ENCODE results near the gene CRADD. TPM values are rescaled to one million over a fixed set of nuclear protein-coding genes. Genes with fewer than 3 reads are reported as not detected.
A peak's percentile ranks its signal among the peaks of the same experiment; 100 is the strongest.
"Not testable (repeated sequence)": the region's sequence is repeated elsewhere in the genome, so short reads cannot be mapped to it uniquely, and the experiment has no call there.

Gene CRADD
- total RNA-seq, 1 experiment from 2014 or later, result 39.0 TPM

DNA sequence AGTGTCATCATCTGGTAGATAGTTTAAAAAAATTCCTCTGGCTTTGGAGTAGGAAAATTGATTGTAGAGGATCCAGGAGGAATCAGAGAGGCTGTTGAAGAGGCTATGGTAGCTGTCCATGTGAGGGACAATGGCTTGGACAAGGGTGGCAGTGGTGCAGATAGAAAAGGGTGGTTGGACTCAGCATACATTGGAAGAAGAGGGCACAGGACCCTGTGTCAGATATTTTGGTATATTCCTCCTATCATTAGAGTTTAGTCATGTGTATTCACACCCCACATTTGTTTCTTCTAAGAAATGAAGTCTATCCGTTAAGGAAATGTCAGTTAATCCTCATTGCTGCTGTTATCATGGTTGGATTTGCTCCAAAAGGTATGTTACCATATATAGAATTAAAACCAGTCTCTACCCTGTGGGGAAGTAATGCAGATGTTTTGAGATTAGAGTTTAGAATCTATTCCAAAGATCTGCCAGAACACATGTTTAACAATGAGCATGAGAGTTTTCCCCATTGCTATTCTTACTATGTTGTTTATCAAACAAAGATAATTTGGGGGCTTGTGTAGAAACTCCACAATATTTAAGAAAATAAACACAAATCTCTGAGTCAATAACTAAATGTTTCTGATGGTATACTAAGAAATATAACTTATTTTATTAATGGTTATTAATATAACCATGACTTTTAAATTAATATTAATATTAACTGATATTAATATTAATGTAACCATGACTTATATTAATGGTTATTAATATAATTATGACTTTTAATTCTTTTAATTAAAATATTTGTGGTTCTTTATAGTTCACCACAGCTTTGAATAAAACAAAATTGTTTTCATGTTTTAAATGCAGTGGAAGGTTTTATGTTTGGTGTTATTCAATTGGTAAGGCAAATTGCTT, 80.9 kb downstream of the CRADD start:
- no peak for DNase-seq (ENCODE audit: low spot score)

DNA sequence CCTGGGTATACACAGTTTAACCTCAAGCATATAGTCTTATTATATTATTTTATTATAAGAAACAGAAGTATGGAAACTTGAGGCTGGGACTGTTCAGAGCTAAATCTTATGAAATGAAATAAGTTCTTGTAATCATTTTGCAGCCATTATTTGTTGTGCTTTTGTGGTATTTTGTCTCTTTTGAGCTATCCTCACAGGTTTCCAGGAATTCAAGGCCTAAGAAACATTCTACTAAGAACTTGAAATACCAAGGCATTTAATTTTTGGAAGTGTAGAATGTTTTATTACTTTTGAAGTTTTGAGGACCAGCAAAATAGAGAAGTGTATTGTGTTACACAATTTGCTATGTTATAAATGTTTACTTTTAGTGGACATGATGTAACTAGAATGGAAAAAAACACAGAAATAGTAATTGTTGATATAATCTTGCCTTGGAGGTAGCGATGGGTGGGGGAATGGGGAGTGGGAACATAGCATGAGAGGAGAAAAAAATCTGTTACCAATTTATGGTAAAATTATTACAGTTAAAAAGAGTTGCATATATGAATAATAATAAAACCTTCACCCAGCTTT, 81.7 kb downstream of the CRADD start:
- no peak for DNase-seq (ENCODE audit: low spot score)

DNA sequence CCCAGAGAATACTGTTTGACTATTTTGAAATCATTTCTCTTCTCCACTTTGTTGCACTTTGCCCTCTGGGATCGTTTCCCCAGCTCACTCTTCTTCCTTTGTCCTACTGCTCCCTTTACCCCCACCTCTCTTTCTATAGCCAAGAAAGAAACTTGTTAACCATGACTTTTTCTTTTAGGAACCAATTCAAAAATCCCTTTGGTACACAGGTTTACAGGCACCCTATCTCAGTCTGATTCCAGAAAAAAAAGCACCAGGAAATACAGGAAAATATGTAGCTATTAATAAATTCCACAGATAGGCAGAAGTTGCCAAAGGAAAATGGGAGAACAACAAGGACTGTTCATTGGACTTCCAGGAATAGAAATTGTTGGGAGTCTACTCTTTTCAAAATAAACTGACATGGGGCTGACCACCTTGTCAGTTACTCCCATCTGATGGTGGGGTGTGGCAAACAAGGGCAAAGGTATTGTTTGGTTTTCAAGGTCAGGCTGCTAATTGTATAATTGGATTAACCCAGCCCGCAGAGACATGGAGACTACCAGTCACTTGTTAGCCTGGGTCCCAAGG, 82.4 kb downstream of the CRADD start:
- no peak for DNase-seq (ENCODE audit: low spot score)

DNA sequence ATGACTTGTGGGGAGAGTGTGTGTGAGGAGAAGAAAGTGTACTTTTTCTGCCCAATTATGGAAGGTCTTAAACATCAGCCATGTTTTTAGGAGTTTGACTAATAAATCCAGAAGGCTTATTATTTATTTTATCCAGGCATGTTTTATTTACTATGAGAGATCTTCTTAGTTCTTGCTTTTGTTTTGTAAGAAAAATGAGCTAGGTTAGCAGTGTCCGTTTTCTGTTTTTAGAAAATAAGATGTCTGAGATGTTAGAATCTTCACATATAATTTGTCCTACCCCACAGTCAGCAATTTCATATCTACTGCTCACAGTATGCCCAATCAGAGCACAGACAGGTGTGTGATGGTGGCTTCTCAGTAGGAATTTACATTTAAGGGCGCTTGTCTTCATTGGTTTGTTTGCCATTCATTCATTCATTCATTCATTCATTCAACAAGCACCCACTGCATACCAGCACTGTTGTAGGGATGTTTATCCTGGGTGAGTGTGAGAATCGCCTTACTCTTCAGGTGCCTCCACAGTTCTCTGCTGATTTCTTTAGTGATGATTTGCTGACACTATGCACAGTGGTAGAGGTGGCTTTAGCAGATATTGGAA, 83.2 kb downstream of the CRADD start:
- no peak for DNase-seq (ENCODE audit: low spot score)

DNA sequence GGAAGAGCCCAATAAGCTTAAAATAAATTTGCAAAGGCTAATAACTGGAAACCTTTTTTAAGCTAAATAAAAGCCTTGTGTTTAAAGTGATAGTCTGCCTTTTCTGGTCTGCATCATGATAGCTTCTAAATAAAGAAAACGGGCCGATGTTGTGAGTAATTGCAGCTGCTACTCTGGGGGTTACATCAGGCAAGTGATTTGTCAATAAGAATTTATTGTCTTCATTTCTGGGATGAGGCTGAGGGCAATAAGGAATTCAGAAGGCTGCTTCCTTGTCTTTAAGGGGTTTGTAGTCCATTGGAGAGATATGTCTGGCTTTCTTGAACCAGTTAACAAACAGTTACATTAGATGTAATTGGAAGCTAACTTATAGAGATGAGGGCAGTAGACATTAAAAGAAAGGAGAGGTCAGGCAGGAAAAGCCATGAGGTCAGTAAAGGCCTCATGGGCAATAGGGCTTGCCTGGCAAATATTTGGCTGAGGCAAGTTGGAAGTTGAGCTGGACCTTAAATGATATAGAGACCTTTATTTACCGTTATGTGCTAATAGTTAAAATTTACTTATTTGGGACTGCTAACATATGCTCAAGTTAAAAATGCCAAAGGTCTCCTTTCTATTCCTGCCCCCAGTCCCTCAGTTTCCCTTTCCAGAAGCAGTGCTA, 85.0 kb downstream of the CRADD start:
- no peak for DNase-seq (ENCODE audit: low spot score)

DNA sequence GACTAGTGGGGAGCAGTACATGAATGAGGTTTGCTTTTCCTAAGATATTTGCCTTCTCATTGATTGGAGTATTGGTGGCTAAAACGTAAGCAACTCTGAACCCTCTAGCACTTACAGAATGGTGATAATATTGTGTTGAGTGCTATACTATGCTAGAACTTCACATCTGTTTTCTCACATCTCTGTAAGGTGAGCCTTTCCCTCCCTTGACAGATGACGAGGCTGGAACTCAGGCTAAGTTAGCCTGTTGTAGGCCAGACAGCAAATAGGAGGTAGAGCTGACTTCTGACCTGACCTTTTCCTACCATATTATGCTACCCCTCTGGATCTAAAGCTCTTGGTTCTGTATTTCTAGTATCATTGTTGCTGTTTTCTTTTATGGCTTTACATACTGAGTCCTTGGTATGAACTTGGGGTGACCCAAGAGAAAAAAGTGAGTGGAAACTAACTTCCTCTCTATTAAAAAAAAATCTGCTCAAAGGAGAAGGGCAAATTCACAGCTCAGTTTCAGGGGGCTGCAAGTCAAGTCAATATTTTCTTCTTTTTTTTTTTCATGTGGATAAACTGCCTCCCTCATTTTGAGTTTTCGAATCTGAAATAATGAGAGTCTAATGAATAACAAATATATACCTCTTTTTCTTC, 85.9 kb downstream of the CRADD start:
- no peak for DNase-seq (ENCODE audit: low spot score)

DNA sequence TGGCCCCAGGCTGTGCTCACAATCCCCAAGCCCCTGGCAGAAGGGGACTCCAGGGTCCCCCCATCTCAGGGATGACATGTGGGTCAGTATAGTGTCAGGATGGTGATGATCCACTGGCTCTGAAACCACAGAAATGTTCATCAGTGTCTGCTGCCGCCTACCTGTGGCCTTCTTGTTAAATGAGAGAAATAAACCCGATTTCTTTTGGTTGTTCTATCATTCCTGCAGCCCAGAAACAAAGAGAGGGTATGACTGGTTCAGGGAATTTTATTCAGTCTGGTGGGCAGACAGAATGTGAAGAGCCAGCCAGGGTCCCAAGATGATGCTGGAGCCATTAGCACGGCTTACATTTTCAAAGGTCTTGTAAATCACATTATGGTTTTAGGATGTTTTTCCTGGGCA, 86.6 kb downstream of the CRADD start:
- DNase-seq (ENCODE audit: low spot score), result no peak

DNA sequence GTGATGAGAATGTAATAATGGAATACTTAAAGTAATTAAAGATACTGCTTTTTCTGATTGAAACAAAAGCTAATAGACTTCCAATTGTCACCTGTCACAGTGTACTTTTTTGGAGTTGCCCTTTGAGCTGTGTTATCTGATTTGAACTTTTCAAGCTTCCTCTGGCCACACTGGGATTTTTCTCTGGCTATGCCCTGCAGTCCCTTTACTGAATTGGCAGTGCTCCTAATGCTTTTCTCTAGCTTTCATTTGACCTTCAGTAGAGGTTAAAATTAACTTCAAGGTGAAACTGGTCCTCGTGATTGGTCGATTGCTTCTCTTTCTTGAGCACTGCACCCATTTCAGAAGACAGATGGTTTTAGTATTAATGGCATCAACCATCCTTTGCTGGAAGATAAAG, 89.2 kb downstream of the CRADD start:
- no peak for DNase-seq (ENCODE audit: low spot score)

DNA sequence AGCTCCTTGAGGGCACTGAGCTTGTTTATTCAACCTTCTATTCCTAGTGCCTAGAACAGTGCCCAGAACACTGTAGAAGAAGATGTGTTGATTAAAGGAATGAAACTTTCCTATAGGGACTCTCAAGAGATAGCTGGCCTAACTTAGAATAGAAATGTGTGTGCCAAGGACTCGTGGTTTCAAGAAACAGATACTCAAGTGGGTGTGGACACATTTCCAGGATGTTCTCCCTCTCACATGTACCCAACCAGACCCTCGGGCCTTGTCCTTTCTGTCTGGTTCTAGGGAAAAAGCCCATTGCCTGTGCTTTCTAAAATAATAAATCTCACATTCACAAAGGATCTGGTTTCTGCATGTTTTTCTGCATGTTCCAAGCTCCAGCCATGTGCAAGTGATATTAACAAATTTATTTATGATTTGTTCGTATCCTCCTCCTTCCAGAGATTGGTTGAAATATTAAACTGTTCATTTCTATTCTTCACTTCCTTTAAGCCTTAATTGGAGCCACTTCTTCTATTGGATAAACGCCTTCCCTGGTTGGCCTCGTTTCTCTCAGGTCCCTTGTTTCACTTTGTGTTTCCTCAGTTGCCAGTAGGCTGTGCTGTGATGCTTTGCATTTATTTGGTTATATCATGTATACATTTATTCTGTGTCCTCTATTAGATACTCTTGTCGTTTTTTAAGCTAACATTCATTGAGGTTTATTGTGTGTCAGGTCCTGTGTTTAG, 89.8 kb downstream of the CRADD start:
- peak; percentile 57 for DNase-seq (ENCODE audit: low spot score)

DNA sequence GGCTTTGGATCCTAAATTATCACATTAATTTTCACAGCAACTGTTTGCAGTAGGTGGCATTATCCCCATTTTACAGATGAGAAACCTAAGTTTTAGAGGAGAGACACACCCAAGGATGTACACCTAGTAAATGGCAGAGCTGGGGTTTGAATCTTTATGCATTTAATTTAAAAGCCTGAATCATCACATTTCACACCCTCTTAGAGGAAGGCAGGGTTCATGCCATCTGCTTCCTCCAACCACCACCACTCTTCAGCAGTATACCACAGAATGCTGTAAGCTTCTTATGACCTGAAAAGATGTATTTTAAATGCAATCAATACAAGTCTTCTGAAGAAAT, 90.3 kb downstream of the CRADD start:
- DNase-seq (ENCODE audit: low spot score), result no peak

DNA sequence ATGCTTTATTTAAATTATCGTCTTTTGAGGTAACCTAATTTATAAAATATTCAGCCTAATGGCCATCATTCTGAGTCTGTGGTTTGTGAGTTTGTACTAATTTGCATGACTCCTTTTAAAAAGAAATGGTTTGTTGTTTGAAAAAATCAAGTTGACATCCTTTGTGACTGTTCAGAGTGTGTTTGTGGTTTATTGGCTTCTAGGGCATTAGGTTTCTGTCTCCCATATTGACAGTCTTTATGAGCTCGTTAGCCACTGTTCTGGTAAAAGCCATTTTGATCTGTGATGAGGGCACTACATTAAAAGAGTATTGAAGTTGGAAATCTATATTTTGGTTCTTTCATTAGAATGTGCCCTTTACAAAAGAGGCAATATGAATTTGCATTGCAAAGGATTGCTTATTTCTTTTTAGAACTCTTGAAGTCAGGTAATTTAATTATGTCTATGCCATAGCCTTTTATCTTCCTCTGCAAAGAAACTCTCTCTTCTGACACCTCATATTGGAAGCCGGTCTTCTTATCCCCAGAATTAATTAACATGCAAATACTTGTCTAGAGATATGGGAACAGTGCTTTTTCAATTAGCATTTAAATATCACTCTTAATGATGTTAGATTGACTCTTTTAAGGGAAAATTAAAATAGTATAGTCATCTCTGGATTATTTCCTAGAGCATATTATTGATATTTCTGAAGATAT, 95.0 kb downstream of the CRADD start:
- no peak for DNase-seq (ENCODE audit: low spot score)

DNA sequence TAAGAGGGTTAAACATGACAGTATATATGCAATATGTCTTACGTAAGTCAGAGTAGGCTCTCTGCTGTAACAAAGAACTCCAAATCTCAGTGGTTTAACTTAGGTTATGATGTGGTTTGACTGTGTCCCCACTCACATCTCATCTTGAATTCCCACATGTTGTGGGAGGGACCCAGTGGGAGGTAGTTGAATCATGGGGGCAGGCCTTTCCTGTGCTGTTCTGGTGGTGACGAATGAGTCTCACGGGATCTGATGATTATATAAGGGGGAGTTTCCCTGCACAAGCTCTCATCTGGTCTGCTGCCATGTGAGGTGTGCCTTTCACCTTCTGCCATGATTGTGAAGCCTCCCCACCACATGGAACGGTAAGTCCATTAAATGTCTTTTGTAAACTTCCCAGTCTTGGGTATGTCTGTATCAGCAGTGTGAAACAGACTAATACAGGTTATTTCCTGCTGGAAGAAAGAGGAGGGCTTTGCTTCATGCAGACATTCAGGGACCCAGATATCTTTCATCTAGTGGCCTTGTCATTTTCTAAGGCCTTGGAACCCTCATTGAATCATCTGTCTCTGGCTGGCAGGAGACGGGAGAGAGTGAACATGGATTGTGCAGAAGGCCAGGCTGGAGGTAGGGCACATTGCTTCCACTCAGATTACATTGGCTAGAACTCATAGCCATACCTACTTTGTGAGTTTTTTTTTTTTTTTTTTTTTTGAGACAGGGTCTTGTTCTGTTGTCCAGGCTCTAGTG, 96.1 kb downstream of the CRADD start:
- peak; percentile 58 for DNase-seq (ENCODE audit: low spot score)

DNA sequence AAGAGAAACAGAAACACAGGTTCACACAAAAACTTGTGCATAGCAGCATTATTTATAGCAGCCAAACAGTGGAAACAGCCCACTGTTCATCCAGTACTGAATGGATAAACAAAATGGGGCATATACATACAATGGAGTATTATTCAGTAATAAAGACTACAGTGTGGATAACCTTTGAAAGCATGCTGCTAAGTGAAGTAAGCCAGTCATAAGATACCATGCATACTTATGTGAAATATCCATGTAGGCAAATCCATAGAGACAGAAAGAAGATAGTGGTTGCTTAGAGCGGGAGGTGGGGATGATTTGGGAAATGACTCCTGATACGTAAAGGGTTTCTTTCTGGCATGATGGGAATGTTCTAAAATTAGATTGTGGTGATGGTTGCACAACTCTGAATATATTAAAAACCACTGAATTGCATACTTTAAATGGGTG, 99.4 kb downstream of the CRADD start:
- peak; percentile 61 for DNase-seq (ENCODE audit: low spot score)

DNA sequence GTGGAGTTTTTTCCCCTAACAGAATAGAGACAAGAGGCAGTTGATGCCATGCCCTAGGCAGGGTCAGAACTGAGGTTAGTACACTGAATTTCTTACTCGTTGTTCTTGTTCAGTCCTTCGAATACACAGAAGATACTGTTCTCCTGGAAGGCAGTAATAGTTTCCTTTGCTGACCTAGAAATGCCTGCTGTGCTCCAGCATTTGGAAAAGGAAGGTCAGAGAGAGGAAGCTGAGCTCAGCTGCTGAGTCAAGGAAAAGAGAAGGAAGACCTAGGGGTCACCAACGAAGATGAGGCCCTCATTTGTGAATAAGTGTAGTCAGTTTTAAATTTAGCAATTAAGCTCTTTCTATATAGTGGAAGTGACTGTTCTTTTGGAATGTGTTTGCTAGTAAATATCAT, 100.1 kb downstream of the CRADD start:
- DNase-seq (ENCODE audit: low spot score), result no peak

DNA sequence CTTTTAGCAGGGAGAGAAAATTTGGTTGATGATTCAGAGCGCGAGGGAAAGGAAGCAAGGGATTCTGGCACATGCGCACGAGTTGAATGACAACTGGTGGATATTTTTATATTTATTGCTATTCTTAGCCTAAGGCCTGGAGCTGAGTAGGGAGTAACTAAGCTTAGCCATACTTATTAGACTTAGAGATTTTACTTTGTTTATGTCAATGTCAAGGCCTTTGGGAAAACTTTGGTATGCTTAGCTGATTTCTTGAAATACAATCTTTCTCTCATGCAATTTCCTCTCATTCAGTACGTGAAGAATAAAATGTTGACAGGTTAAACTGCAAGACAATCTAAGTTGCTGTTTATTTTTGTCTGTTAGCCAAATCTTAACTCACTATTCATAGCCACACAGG, 101.1 kb downstream of the CRADD start:
- peak; percentile 71 for DNase-seq (ENCODE audit: low spot score)

DNA sequence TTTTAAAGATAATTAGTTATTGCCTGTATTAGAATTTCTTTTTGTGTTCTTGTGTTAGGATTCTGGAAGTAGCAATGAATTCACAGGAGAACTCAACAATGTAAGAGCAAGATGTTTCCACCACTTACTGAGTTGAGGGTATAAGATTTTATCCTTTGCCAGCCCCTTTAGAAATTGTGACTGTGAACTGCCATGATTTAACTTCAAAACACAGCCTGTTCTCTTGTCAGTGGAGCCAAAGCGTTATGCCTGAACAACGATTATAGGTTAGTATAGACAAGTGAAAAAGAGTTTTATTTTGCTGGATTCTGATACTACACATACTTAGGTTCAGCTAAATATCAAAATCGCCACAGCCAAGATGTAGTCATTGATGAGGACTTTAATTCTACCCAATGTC, 101.6 kb downstream of the CRADD start:
- DNase-seq (ENCODE audit: low spot score), result no peak

DNA sequence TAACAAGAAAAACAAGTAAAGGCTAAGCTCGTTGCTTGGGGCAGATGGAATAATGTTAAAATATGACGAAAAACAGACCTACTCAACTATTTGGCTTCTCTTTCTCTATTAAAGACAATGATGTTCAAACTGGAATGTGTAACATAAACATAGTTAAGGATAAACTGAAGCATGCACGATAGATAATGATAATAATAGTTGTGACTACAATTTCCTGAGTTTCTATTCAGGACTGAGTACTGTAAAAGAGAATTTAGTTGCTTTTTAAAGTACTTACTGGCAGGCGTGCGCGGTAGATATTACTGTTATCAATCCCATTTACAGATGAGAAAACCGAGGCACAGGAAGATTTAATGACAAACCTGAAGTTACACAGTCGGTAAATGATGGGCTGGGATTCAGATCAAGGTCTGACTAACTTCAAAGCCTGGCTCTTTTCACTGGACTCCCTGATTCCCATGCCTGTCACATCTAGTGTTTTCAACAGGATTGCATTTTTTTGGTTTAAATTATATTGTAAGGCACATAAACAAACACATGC, 103.0 kb downstream of the CRADD start:
- no peak for DNase-seq (ENCODE audit: low spot score)

DNA sequence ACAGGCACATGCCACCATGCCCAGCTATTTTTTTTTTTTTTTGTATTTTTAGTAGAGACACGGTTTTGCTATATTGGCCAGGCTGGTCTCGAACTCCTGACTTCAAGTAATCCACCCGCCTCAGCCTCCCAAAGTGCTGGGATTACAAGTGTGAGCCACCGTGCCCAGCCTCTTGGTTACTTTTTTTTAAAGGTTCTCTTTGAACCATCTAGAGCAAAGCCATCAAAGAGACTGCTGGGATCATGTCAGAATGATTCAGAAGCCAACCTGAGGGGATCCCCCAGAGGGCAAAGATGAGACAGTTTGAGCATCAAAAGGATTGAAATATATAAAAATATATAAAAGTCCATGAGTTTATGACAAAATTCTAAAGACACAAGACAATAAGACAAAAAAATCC, 103.7 kb downstream of the CRADD start:
- DNase-seq (ENCODE audit: low spot score), result not testable (repeated sequence)

DNA sequence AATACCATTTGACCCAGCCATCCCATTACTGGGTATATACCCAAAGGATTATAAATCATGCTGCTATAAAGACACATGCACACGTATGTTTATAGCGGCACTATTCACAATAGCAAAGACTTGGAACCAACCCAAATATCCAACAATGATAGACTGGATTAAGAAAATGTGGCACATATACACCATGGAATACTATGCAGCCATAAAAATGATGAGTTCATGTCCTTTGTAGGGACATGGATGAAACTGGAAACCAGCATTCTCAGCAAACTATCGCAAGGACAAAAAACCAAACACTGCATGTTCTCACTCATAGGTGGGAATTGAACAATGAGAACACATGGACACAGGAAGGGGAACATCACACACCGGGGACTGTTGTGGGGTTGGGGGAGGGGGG, 104.8 kb downstream of the CRADD start:
- not testable (repeated sequence) for DNase-seq (ENCODE audit: low spot score)

Data from A172 (cell line).